NCI-H1694 (cell line): ENCODE data around the gene VPS36.
"Not testable (repeated sequence)": the region's sequence is repeated elsewhere in the genome, so short reads cannot be mapped to it uniquely, and the experiment has no call there.

Source experiments
- DNase-seq: peaks from one replicate; lab custom pipeline; 2025; lab: John Stamatoyannopoulos, UW

Gene VPS36

GRCh38 chr13:52446265-52446664, 4.2 kb downstream of the VPS36 start:
- DNase-seq: no peak

GRCh38 chr13:52432456-52432855, 18.0 kb downstream of the VPS36 start:
- no peak for DNase-seq

- DNase-seq: no peak
Measured at GRCh38 chr13:52428295-52428694, 22.1 kb downstream of the VPS36 start.

- DNase-seq: no peak
Measured at GRCh38 chr13:52421216-52421615, 29.2 kb downstream of the VPS36 start.

- DNase-seq: no peak
Measured at GRCh38 chr13:52419080-52419479, 31.4 kb downstream of the VPS36 start.

- no peak for DNase-seq
Measured at GRCh38 chr13:52414963-52415362, 35.5 kb downstream of the VPS36 start.

- DNase-seq: no peak
Measured at GRCh38 chr13:52414051-52414450, 36.4 kb downstream of the VPS36 start.

- DNase-seq: no peak
Measured at GRCh38 chr13:52412128-52412527, 38.3 kb downstream of the VPS36 start.

- DNase-seq: no peak
Measured at GRCh38 chr13:52411629-52412028, 38.8 kb downstream of the VPS36 start.

- DNase-seq: not testable (repeated sequence)
Measured at GRCh38 chr13:52408071-52408658, 42.3 kb downstream of the VPS36 start.

- not testable (repeated sequence) for DNase-seq
Measured at GRCh38 chr13:52407436-52407835, 43.0 kb downstream of the VPS36 start.

- no peak for DNase-seq
Measured at GRCh38 chr13:52406629-52407028, 43.8 kb downstream of the VPS36 start.

- no peak for DNase-seq
Measured at GRCh38 chr13:52405767-52406494, 44.5 kb downstream of the VPS36 start, which contains the start of gene THSD1. Gene THSD1 (minus strand): TSS chr13:52406172. CDS start chr13:52402600, 3,572 bp downstream.

GRCh38 chr13:52405369-52405766, 45.1 kb downstream of the VPS36 start:
- DNase-seq: no peak

GRCh38 chr13:52399708-52400107, 50.7 kb downstream of the VPS36 start:
- DNase-seq: no peak

GRCh38 chr13:52399046-52399445, 51.4 kb downstream of the VPS36 start:
- no peak for DNase-seq

- peak; percentile 62 for DNase-seq
Measured at GRCh38 chr13:52395704-52396103, 54.7 kb downstream of the VPS36 start.

GRCh38 chr13:52394586-52394985, 55.8 kb downstream of the VPS36 start:
- DNase-seq: peak; percentile 11

- no peak for DNase-seq
Measured at GRCh38 chr13:52393572-52394357, 56.7 kb downstream of the VPS36 start.

- no peak for DNase-seq
Measured at GRCh38 chr13:52387721-52388120, 62.7 kb downstream of the VPS36 start.

GRCh38 chr13:52385870-52386269, 64.6 kb downstream of the VPS36 start:
- no peak for DNase-seq

GRCh38 chr13:52383366-52383765, 67.1 kb downstream of the VPS36 start:
- no peak for DNase-seq

GRCh38 chr13:52378312-52378711, 72.1 kb downstream of the VPS36 start:
- DNase-seq: no peak
